Vagina (tissue), 2 donors: ENCODE results near the gene NOC4L.

ENCODE experiments used
- CTCF ChIP-seq, 3 experiments: fragments of 450-650 bp in 2 of 3; fragments of 200-600 bp in 1 of 3; sonication (generic) in 1 of 3; IDR thresholded peaks; one replicate each; pipeline ENCODE4 v1.5.1; 2017 to 2019; ENCODE audit warnings: antibody characterized with exemption in 3 of 3, mild to moderate bottlenecking in 2 of 3, moderate library complexity in 2 of 3
- POLR2A ChIP-seq, 2 donors: fragments of 450-650 bp; IDR thresholded peaks; one replicate each; pipeline ENCODE4 v1.6.1; 2017; ENCODE audit warnings: antibody characterized with exemption in 2 of 2, mild to moderate bottlenecking in 2 of 2, moderate library complexity in 2 of 2
- POLR2AphosphoS5 ChIP-seq, 2 donors: sonication (generic); formaldehyde crosslinking; IDR thresholded peaks; one replicate each; pipeline ENCODE4 v1.9.0; 2017; ENCODE audit warnings: antibody characterized with exemption in 2 of 2, mild to moderate bottlenecking in 2 of 2, low read depth in 1 of 2; ENCODE audit not compliant: insufficient read depth in 1 of 2

GRCh38 chr12:132143336-132144071, 753 bp upstream of the NOC4L start:
- TF ChIP-seq POLR2AphosphoS5 (IDR thresholded peaks at IDR 0.05; ENCODE audit: insufficient read depth in 1 of 2, low read depth in 1 of 2) (no peak), CTCF (IDR thresholded peaks at IDR 0.05) (no peak), POLR2A (IDR thresholded peaks at IDR 0.05) (no peak)
